PC-9 (cell line): Measurements from ENCODE around the gene CATSPER4. TPM values are rescaled to one million over a fixed set of nuclear protein-coding genes. Genes with fewer than 3 reads are reported as not detected.

Experiments used
- BruUV-seq: library from RNA; stranded (reverse); fragments of 400-500 nt; replicated peaks from 2 replicates; lab custom pipeline; 2021; lab: Mats Ljungman, UMichigan
- CTCF ChIA-PET: fragments of 300-600 bp; sonication (Branson Sonifier 250); formaldehyde crosslinking; loops from one replicate; lab custom pipeline; 2022; ENCODE audit warnings: antibody characterized with exemption; lab: Charles Lee
- POLR2A ChIA-PET: fragments of 300-600 bp; sonication (Branson Sonifier 250); formaldehyde crosslinking; loops from one replicate; lab custom pipeline; 2022; ENCODE audit warnings: antibody characterized with exemption; ENCODE audit not compliant: unreplicated experiment; lab: Charles Lee
- DNase-seq, 2 experiments: peaks; one replicate each; pipeline versions ENCODE4 v3.0.0 to v3.0.0-alpha.2; 2015 to 2022; ENCODE audit warnings: mixed read lengths in 1 of 2
- H2AFZ ChIP-seq: fragments of 200-600 bp; sonication (generic); 2 replicates; pipeline ENCODE4 v1.8.1; 2017; ENCODE audit warnings: antibody characterized with exemption
- H3F3A ChIP-seq: fragments of 200-600 bp; sonication (generic); 2 replicates; pipeline ENCODE4 v1.8.1; 2017; ENCODE audit warnings: antibody characterized with exemption, mild to moderate bottlenecking, low read depth; ENCODE audit not compliant: insufficient read depth
- H3K27ac ChIP-seq: fragments of 200-600 bp; sonication (generic); 2 replicates; pipeline ENCODE4 v1.6.1; 2016; ENCODE audit warnings: mixed run types
- H3K27me3 ChIP-seq: fragments of 200-600 bp; sonication (generic); 2 replicates; pipeline ENCODE4 v1.6.1; 2016; ENCODE audit warnings: low read depth, mixed run types; ENCODE audit not compliant: insufficient read depth
- H3K36me3 ChIP-seq: fragments of 200-600 bp; sonication (generic); 2 replicates; pipeline ENCODE4 v1.6.1; 2016; ENCODE audit warnings: low read depth, mixed run types
- H3K4me1 ChIP-seq: fragments of 200-600 bp; sonication (generic); replicated peaks from 2 replicates; pipeline ENCODE4 v1.6.1; 2016; ENCODE audit warnings: mixed run types; ENCODE audit not compliant: insufficient read depth
- H3K4me2 ChIP-seq: fragments of 200-600 bp; sonication (generic); 2 replicates; pipeline ENCODE4 v1.6.1; 2017; ENCODE audit warnings: mixed run types
- H3K4me3 ChIP-seq: fragments of 200-600 bp; sonication (generic); 2 replicates; pipeline ENCODE4 v1.6.1; 2016; ENCODE audit warnings: mixed run types
- H3K79me2 ChIP-seq: fragments of 200-600 bp; sonication (generic); 2 replicates; pipeline ENCODE4 v1.6.1; 2017; ENCODE audit warnings: low read depth, mixed run types
- H3K9me2 ChIP-seq: fragments of 200-600 bp; sonication (generic); 2 replicates; pipeline ENCODE4 v1.8.1; 2017; ENCODE audit warnings: mild to moderate bottlenecking; ENCODE audit not compliant: insufficient read depth
- H3K9me3 ChIP-seq: fragments of 200-600 bp; sonication (generic); 2 replicates; pipeline ENCODE4 v1.8.1; 2016; ENCODE audit warnings: low read depth; ENCODE audit not compliant: insufficient read depth
- H4K20me1 ChIP-seq: fragments of 200-600 bp; sonication (generic); 2 replicates; pipeline ENCODE4 v1.8.1; 2017; ENCODE audit not compliant: insufficient read depth
- CTCF ChIP-seq: fragments of 200-600 bp; sonication (generic); conservative IDR thresholded peaks from 2 replicates; pipeline ENCODE4 v1.6.1; 2017; ENCODE audit warnings: mixed run types, antibody characterized with exemption, mild to moderate bottlenecking, moderate library complexity
- EZH2 ChIP-seq: fragments of 200-600 bp; sonication (generic); IDR thresholded peaks from 2 replicates; pipeline ENCODE4 v1.8.0; 2017; ENCODE audit warnings: antibody characterized with exemption, low read depth
- intact Hi-C: fragments of 100-400 bp; cut with micrococcal nuclease; formaldehyde crosslinking; loops from one replicate; pipeline ENCODE4 v1.10.0; 2022; ENCODE audit not compliant: unreplicated experiment
- total RNA-seq: library from RNA; stranded (reverse); gene quantifications from 2 replicates; pipeline ENCODE4 v1.2.3, GENCODE V29; 2021

The CATSPER4 gene
- total RNA-seq, 1 experiment from 2014 or later: 0.24 TPM

DNA sequence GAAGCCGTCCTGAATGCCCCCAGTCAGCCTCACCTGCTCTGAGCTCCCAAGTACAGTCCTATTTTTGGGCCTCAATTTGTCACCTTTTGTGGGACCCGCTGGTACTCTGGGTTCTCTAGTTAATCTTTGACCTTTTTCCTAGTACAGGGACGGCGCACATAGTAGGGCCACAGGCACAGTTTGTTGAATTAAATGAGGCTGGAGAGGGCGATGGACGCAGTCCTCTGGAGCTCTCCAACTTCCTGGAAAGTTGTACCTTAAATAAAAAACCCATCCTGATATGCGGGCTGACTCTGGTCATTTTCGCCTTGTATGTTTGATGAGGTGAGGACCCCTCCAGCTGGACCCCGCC is 26.7 kb upstream of the CATSPER4 start:
- TF ChIP-seq CTCF: no peak
- no peak for TF ChIP-seq EZH2

GRCh38 chr1:26164036-26164860 is 26.2 kb upstream of the CATSPER4 start:
- Histone ChIP-seq H4K20me1 (no peaks in the 10 kb centered on the region), H3F3A (no peaks in the 10 kb centered on the region; the same call in 1 of the 2 replicates), H3K27me3 (peaks cover 18% of the 10 kb centered on the region), H3K79me2 (no peaks in the 10 kb centered on the region), H3K4me2 (peak overlapping the region; percentile 71), H3K36me3 (no peaks in the 10 kb centered on the region), H3K27ac (no peak overlapping the region), H3K4me3 (peak overlapping the region; percentile 54; the same call in 1 of the 2 replicates), H2AFZ (peak overlapping the region; percentile 75), H3K9me3 (no peaks in the 10 kb centered on the region), H3K9me2 (no peaks in the 10 kb centered on the region), H3K4me1 (0 out of 2 replicates have a peak, but pooled peaks cover 3% of the 10 kb centered on the region)
- TF ChIP-seq EZH2 (no peak), CTCF (peak; percentile 43; the same call in 1 of the 2 replicates)
- ChIA-PET CTCF (interaction anchor here (0.6 kb wide), 1 partner anchor 38 kb away, joined by 5 read pairs; no protein-coding TSS in a partner anchor), POLR2A (no interaction called here)
- peak in 1 of 2 experiments; percentile 38 for DNase-seq
- intact Hi-C loops: loop anchor here (5.0 to 10.0 kb wide), 3 partner anchors 57 to 269 kb away; no protein-coding TSS in a partner anchor
- BruUV-seq: no TSS peak

More for the DNA sequence above, 26.7 kb upstream of the CATSPER4 start:
- Histone ChIP-seq H3F3A (no peaks in the 10 kb centered on the region; the same call in 1 of the 2 replicates), H3K4me2 (peak overlapping the region; percentile 71), H3K27ac (no peak overlapping the region), H3K79me2 (no peaks in the 10 kb centered on the region), H3K4me3 (peak overlapping the region; percentile 54; the same call in 1 of the 2 replicates), H3K9me2 (no peaks in the 10 kb centered on the region), H4K20me1 (no peaks in the 10 kb centered on the region), H3K9me3 (no peaks in the 10 kb centered on the region), H3K36me3 (no peaks in the 10 kb centered on the region), H2AFZ (peak overlapping the region; percentile 75), H3K4me1 (0 out of 2 replicates have a peak, but pooled peaks cover 3% of the 10 kb centered on the region), H3K27me3 (peaks cover 18% of the 10 kb centered on the region)
- CTCF ChIA-PET: interaction anchor here (0.6 kb wide), 1 partner anchor 38 kb away, joined by 5 read pairs; no protein-coding TSS in a partner anchor
- DNase-seq: no peak
- no TSS peak for BruUV-seq
- POLR2A ChIA-PET: no interaction called here
- intact Hi-C loops: loop anchor here (5.0 to 10.0 kb wide), 3 partner anchors 56 to 269 kb away; no protein-coding TSS in a partner anchor
